HCT116 (cell line): Measurements from ENCODE around the gene EPB41L4A. TPM values are rescaled to one million over a fixed set of nuclear protein-coding genes. Genes with fewer than 3 reads are reported as not detected.

ENCODE experiments used
- ATAC-seq: fragments of 200-7000 bp; cut with Tn5 transposase; 2 replicates; pipeline ENCODE4 v1.9.1; 2020; ENCODE audit warnings: mild to moderate bottlenecking, moderate library complexity
- BruUV-seq: library from RNA; stranded (reverse); fragments of 400-500 nt; replicated peaks from 2 replicates; lab custom pipeline; 2021; lab: Mats Ljungman, UMichigan
- CTCF ChIA-PET: fragments of 300-600 bp; sonication (Branson Sonifier 250); formaldehyde crosslinking; loops from one replicate; lab custom pipeline; 2021; ENCODE audit warnings: antibody characterized with exemption; lab: Charles Lee
- POLR2A ChIA-PET: fragments of 300-600, 350-600 bp; sonication (Branson Sonifier 250); formaldehyde crosslinking; loops from one replicate; lab custom pipeline; 2021; ENCODE audit warnings: antibody characterized with exemption; lab: Charles Lee
- RAD21 ChIA-PET, 2 experiments: fragments of 300-600 bp; sonication (Branson Sonifier 250); formaldehyde crosslinking; loops; one replicate each; lab custom pipeline; 2023; ENCODE audit warnings: low total read pairs in 2 of 2; ENCODE audit not compliant: uncharacterized antibody in 2 of 2, unreplicated experiment in 2 of 2, low non-redundant PET in 1 of 2; lab: Charles Lee
- DNase-seq: peaks from one replicate; pipeline ENCODE4 v3.0.0-alpha.2; 2010; ENCODE audit warnings: low read depth, low spot score
- H2AFZ ChIP-seq: fragments of 200-600 bp; shearing (Covaris generic), sonication (generic); 2 replicates; pipeline ENCODE4 v1.6.1; 2017; ENCODE audit warnings: low read depth, mixed run types, mixed read lengths, antibody characterized with exemption, low read length; ENCODE audit not compliant: poor library complexity, severe bottlenecking
- H3K27ac ChIP-seq: 2 replicates; pipeline ENCODE4 v1.5.1; 2012; ENCODE audit warnings: low read depth, low read length
- H3K27me3 ChIP-seq: fragments of 200-600 bp; sonication (generic); 2 replicates; pipeline ENCODE4 v1.6.1; 2016; ENCODE audit warnings: mixed run types, low read length, mixed read lengths; ENCODE audit not compliant: insufficient read depth
- H3K36me3 ChIP-seq, 2 experiments: fragments of 200-500 bp in 1 of 2; fragments of 200-600 bp in 1 of 2; sonication (Bioruptor generic) in 1 of 2; sonication (generic) in 1 of 2; 2 replicates each; pipeline versions ENCODE4 v1.5.1 to v1.6.1; 2014 to 2016; ENCODE audit warnings: low read length in 2 of 2, inconsistent platforms in 1 of 2, mixed read lengths in 1 of 2, mixed run types in 1 of 2; ENCODE audit not compliant: insufficient read depth in 2 of 2, control insufficient read depth in 1 of 2
- H3K4me1 ChIP-seq, 2 experiments: fragments of 200-600 bp in 1 of 2; sonication (generic) in 1 of 2; 2 replicates each; pipeline versions ENCODE4 v1.5.1 to v1.6.1; 2012 to 2017; ENCODE audit warnings: low read length in 2 of 2, inconsistent platforms in 1 of 2, mild to moderate bottlenecking in 1 of 2, mixed read lengths in 1 of 2, mixed run types in 1 of 2, moderate library complexity in 1 of 2; ENCODE audit not compliant: insufficient read depth in 2 of 2, control insufficient read depth in 1 of 2
- H3K4me2 ChIP-seq: fragments of 200-600 bp; sonication (generic); 2 replicates; pipeline ENCODE4 v1.6.1; 2017; ENCODE audit warnings: mixed run types, low read length, mixed read lengths
- H3K4me3 ChIP-seq, 2 experiments: fragments of 200-600 bp in 1 of 2; sonication (generic) in 1 of 2; replicated peaks in 1 of 2; 2 replicates each; pipeline ENCODE4 v1.5.1; 2011 to 2016; ENCODE audit warnings: low read length in 2 of 2, control low read depth in 1 of 2, low read depth in 1 of 2, mild to moderate bottlenecking in 1 of 2, mixed read lengths in 1 of 2, mixed run types in 1 of 2
- H3K79me2 ChIP-seq: fragments of 200-600 bp; sonication (generic); 2 replicates; pipeline ENCODE4 v1.6.1; 2017; ENCODE audit warnings: mild to moderate bottlenecking, mixed run types, low read length, moderate library complexity, mixed read lengths; ENCODE audit not compliant: insufficient read depth
- H3K9ac ChIP-seq: fragments of 200-600 bp; sonication (generic); 2 replicates; pipeline ENCODE4 v1.6.1; 2016; ENCODE audit warnings: low read length, mixed read lengths
- H3K9me2 ChIP-seq: fragments of 200-600 bp; sonication (generic), shearing (Covaris generic); 2 replicates; pipeline ENCODE4 v1.6.1; 2017; ENCODE audit warnings: mixed run types, mild to moderate bottlenecking, moderate library complexity; ENCODE audit not compliant: insufficient read depth
- H3K9me3 ChIP-seq, 2 experiments: fragments of 200-500 bp in 1 of 2; fragments of 200-600 bp in 1 of 2; sonication (Bioruptor generic) in 1 of 2; sonication (generic) in 1 of 2; 2 replicates each; pipeline ENCODE4 v1.6.1; 2014 to 2017; ENCODE audit warnings: low read length in 2 of 2, mixed read lengths in 2 of 2, inconsistent platforms in 1 of 2, low read depth in 1 of 2, mild to moderate bottlenecking in 1 of 2, mixed run types in 1 of 2, moderate library complexity in 1 of 2; ENCODE audit not compliant: control insufficient read depth in 1 of 2, insufficient read depth in 1 of 2
- H4K20me1 ChIP-seq: fragments of 200-600 bp; sonication (generic), shearing (Covaris generic); 2 replicates; pipeline ENCODE4 v1.6.1; 2017; ENCODE audit warnings: mixed run types, mild to moderate bottlenecking, moderate library complexity; ENCODE audit not compliant: insufficient read depth
- CBX3 ChIP-seq: IDR thresholded peaks from 2 replicates; pipeline ENCODE4 v1.6.1; 2012; ENCODE audit warnings: low read depth
- EGR1 ChIP-seq: IDR thresholded peaks from 2 replicates; pipeline ENCODE4 v1.6.1; 2012; ENCODE audit warnings: low read depth
- ELF1 ChIP-seq: IDR thresholded peaks from 2 replicates; pipeline ENCODE4 v1.6.1; 2012; ENCODE audit warnings: low read depth, borderline replicate concordance
- EZH2 ChIP-seq: fragments of 200-600 bp; sonication (generic); IDR thresholded peaks from 2 replicates; pipeline ENCODE4 v1.6.1; 2017; ENCODE audit warnings: antibody characterized with exemption, mixed run types
- EZH2phosphoT487 ChIP-seq: fragments of 200-600 bp; IDR thresholded peaks from 2 replicates; pipeline ENCODE4 v1.6.1; 2018; ENCODE audit warnings: antibody characterized with exemption, borderline replicate concordance
- FOSL1 ChIP-seq: IDR thresholded peaks from 2 replicates; pipeline ENCODE4 v1.6.1; 2012; ENCODE audit warnings: low read depth
- POLR2AphosphoS5 ChIP-seq: IDR thresholded peaks from 2 replicates; pipeline ENCODE4 v1.6.1; 2011; ENCODE audit warnings: mild to moderate bottlenecking, low read depth, low read length, moderate library complexity
- SP1 ChIP-seq: IDR thresholded peaks from 2 replicates; pipeline ENCODE4 v1.6.1; 2012; ENCODE audit warnings: low read depth
- SRF ChIP-seq: IDR thresholded peaks from 2 replicates; pipeline ENCODE4 v1.6.1; 2012; ENCODE audit warnings: low read depth
- TCF7L2 ChIP-seq: IDR thresholded peaks from 2 replicates; pipeline ENCODE4 v1.7.0; 2011; ENCODE audit warnings: borderline replicate concordance, inconsistent platforms; ENCODE audit not compliant: insufficient read depth, insufficient read length; ENCODE audit errors: extremely low read depth
- YY1 ChIP-seq: IDR thresholded peaks from 2 replicates; pipeline ENCODE4 v1.6.1; 2011; ENCODE audit warnings: low read length, low read depth, moderate library complexity, mild to moderate bottlenecking; ENCODE audit not compliant: insufficient replicate concordance; ENCODE audit errors: extremely low read depth
- intact Hi-C: fragments of 100-400 bp; cut with micrococcal nuclease; formaldehyde crosslinking; loops from 2 replicates; pipeline ENCODE4 v1.10.0; 2022
- total RNA-seq: library from RNA; stranded (reverse); gene quantifications from one replicate; pipeline ENCODE4 v1.2.1, GENCODE V29; 2021; ENCODE audit not compliant: unreplicated experiment
- TF ChIP-seq, protein P1 (sequence below): IDR thresholded peaks from 2 replicates; pipeline ENCODE4 v1.6.1; 2011; ENCODE audit warnings: mild to moderate bottlenecking, low read length, moderate library complexity; ENCODE audit not compliant: insufficient replicate concordance; ENCODE audit errors: extremely low read depth
- TF ChIP-seq, protein P2 (sequence below), 3 experiments: fragments of 200-600 bp in 1 of 3; sonication (generic) in 1 of 3; IDR thresholded peaks in 2 of 3; conservative IDR thresholded peaks in 1 of 3; 2 replicates each; pipeline ENCODE4 v1.5.1; 2012 to 2017; ENCODE audit warnings: low read depth in 2 of 3, low read length in 2 of 3, antibody characterized with exemption in 1 of 3, borderline replicate concordance in 1 of 3, control low read depth in 1 of 3, mild to moderate bottlenecking in 1 of 3, mixed read lengths in 1 of 3, mixed run types in 1 of 3, moderate library complexity in 1 of 3; ENCODE audit not compliant: insufficient read depth in 1 of 3
- TF ChIP-seq, protein P3 (sequence below): IDR thresholded peaks from 2 replicates; pipeline ENCODE4 v1.6.1; 2012
- TF ChIP-seq, protein P4 (sequence below): IDR thresholded peaks from 2 replicates; pipeline ENCODE4 v1.6.1; 2012; ENCODE audit warnings: low read depth

The EPB41L4A gene
- total RNA-seq, 1 experiment from 2014 or later: 2.8 TPM

DNA sequence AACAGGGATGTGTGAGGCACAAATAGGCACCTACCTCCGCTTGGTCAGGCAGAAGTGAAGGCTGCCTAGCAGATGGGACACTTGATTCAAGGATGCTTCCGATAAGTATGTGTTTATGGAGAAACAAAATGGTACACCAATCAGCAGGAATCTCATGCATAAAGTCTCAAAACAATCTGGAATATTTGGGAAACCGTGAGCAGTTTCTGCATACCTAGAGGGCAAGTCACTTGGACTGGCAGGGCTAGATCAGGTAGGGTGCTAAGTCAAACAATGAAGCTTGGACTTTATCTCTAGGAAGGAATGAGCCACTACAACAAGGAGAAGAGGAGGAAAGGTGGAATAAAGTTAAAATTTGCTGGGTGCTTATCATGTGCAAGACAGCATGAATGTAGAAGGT, 5.5 kb downstream of the EPB41L4A start:
- H3K36me3 ChIP-seq: no peaks in the 10 kb centered on the region
- CTCF ChIA-PET: no interaction called here
- no peaks in the 10 kb centered on the region for H3K9me3 ChIP-seq
- no peak overlapping the region for H3K4me2 ChIP-seq
- BruUV-seq: no TSS peak
- no peak overlapping the region for H2AFZ ChIP-seq
- H3K79me2 ChIP-seq: no peaks in the 10 kb centered on the region
- no peak overlapping the region for H3K27ac ChIP-seq
- intact Hi-C loops: no loop called here
- no peak overlapping the region for H3K9ac ChIP-seq
- H3K4me1 ChIP-seq: peaks cover 0 to 2% of the 10 kb centered on the region in 2 experiments; a peak in 1 of 4 replicates
- peaks cover 8% of the 10 kb centered on the region; the same call in 1 of the 2 replicates for H3K27me3 ChIP-seq
- RAD21 ChIA-PET: no interaction called here
- DNase-seq: no peak
- TF ChIP-seq, protein P1, sequence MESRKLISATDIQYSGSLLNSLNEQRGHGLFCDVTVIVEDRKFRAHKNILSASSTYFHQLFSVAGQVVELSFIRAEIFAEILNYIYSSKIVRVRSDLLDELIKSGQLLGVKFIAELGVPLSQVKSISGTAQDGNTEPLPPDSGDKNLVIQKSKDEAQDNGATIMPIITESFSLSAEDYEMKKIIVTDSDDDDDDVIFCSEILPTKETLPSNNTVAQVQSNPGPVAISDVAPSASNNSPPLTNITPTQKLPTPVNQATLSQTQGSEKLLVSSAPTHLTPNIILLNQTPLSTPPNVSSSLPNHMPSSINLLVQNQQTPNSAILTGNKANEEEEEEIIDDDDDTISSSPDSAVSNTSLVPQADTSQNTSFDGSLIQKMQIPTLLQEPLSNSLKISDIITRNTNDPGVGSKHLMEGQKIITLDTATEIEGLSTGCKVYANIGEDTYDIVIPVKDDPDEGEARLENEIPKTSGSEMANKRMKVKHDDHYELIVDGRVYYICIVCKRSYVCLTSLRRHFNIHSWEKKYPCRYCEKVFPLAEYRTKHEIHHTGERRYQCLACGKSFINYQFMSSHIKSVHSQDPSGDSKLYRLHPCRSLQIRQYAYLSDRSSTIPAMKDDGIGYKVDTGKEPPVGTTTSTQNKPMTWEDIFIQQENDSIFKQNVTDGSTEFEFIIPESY: no peak
- TF ChIP-seq EZH2phosphoT487 (no peak), POLR2AphosphoS5 (no peak), SRF (no peak), FOSL1 (no peak), SP1 (no peak), TCF7L2 (no peak), EZH2 (no peak), EGR1 (no peak), YY1 (no peak), CBX3 (no peak), ELF1 (no peak)
- TF ChIP-seq, protein P2, sequence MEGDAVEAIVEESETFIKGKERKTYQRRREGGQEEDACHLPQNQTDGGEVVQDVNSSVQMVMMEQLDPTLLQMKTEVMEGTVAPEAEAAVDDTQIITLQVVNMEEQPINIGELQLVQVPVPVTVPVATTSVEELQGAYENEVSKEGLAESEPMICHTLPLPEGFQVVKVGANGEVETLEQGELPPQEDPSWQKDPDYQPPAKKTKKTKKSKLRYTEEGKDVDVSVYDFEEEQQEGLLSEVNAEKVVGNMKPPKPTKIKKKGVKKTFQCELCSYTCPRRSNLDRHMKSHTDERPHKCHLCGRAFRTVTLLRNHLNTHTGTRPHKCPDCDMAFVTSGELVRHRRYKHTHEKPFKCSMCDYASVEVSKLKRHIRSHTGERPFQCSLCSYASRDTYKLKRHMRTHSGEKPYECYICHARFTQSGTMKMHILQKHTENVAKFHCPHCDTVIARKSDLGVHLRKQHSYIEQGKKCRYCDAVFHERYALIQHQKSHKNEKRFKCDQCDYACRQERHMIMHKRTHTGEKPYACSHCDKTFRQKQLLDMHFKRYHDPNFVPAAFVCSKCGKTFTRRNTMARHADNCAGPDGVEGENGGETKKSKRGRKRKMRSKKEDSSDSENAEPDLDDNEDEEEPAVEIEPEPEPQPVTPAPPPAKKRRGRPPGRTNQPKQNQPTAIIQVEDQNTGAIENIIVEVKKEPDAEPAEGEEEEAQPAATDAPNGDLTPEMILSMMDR (IDR thresholded peaks at IDR 0.05 in 2 of 3, conservative IDR thresholded peaks at IDR 0.05 in 1 of 3; ENCODE audit: borderline replicate concordance in 1 of 3, insufficient read depth in 1 of 3, low read depth in 2 of 3, low read length in 2 of 3): no peak
- TF ChIP-seq, protein P3, sequence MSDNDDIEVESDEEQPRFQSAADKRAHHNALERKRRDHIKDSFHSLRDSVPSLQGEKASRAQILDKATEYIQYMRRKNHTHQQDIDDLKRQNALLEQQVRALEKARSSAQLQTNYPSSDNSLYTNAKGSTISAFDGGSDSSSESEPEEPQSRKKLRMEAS: no peak
- TF ChIP-seq, protein P4, sequence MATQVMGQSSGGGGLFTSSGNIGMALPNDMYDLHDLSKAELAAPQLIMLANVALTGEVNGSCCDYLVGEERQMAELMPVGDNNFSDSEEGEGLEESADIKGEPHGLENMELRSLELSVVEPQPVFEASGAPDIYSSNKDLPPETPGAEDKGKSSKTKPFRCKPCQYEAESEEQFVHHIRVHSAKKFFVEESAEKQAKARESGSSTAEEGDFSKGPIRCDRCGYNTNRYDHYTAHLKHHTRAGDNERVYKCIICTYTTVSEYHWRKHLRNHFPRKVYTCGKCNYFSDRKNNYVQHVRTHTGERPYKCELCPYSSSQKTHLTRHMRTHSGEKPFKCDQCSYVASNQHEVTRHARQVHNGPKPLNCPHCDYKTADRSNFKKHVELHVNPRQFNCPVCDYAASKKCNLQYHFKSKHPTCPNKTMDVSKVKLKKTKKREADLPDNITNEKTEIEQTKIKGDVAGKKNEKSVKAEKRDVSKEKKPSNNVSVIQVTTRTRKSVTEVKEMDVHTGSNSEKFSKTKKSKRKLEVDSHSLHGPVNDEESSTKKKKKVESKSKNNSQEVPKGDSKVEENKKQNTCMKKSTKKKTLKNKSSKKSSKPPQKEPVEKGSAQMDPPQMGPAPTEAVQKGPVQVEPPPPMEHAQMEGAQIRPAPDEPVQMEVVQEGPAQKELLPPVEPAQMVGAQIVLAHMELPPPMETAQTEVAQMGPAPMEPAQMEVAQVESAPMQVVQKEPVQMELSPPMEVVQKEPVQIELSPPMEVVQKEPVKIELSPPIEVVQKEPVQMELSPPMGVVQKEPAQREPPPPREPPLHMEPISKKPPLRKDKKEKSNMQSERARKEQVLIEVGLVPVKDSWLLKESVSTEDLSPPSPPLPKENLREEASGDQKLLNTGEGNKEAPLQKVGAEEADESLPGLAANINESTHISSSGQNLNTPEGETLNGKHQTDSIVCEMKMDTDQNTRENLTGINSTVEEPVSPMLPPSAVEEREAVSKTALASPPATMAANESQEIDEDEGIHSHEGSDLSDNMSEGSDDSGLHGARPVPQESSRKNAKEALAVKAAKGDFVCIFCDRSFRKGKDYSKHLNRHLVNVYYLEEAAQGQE: no peak
- no peaks in the 10 kb centered on the region for H3K9me2 ChIP-seq
- POLR2A ChIA-PET: no interaction called here
- H4K20me1 ChIP-seq: no peaks in the 10 kb centered on the region
- no peak overlapping the region for H3K4me3 ChIP-seq
- no peak for ATAC-seq
